DND-41 (cell line): ENCODE measurements around the gene GPD1.
"Not testable (repeated sequence)": the region's sequence is repeated elsewhere in the genome, so short reads cannot be mapped to it uniquely, and the experiment has no call there.

Experiments used
- ATAC-seq: fragments of 200-7000 bp; cut with Tn5 transposase; 3 replicates; pipeline ENCODE4 v1.9.1; 2021; ENCODE audit warnings: low read depth; ENCODE audit not compliant: insufficient read depth
- DNase-seq: peaks from one replicate; pipeline ENCODE4 v3.0.0-alpha.2; 2020
- H2AFZ ChIP-seq: 2 replicates; pipeline ENCODE4 v1.6.0; 2012; ENCODE audit warnings: low read depth, low read length
- H3K27ac ChIP-seq: 2 replicates; pipeline ENCODE4 v1.5.1; 2012; ENCODE audit warnings: low read length, inconsistent platforms
- H3K27me3 ChIP-seq: fragments of 200-600 bp; sonication (generic); 2 replicates; pipeline ENCODE4 v1.6.0; 2012; ENCODE audit warnings: low read length, mild to moderate bottlenecking, inconsistent platforms; ENCODE audit not compliant: insufficient read depth, poor library complexity
- H3K36me3 ChIP-seq: 2 replicates; pipeline ENCODE4 v1.5.1; 2012; ENCODE audit warnings: low read length, inconsistent platforms; ENCODE audit not compliant: insufficient read depth
- H3K4me1 ChIP-seq: 2 replicates; pipeline ENCODE4 v1.5.1; 2012; ENCODE audit warnings: mild to moderate bottlenecking, low read length; ENCODE audit not compliant: insufficient read depth
- H3K4me2 ChIP-seq: 2 replicates; pipeline ENCODE4 v1.6.0; 2012; ENCODE audit warnings: mild to moderate bottlenecking, moderate library complexity, low read length, inconsistent platforms; ENCODE audit not compliant: insufficient read depth
- H3K4me3 ChIP-seq, 2 experiments: fragments of 200-600 bp in 1 of 2; shearing (Covaris generic) in 1 of 2; 2 replicates each; pipeline ENCODE4 v1.5.1; 2012 to 2016; ENCODE audit warnings: inconsistent platforms in 2 of 2, low read length in 2 of 2, mild to moderate bottlenecking in 2 of 2, low read depth in 1 of 2, moderate library complexity in 1 of 2
- H3K79me2 ChIP-seq: 2 replicates; pipeline ENCODE4 v1.6.0; 2012; ENCODE audit warnings: low read length, inconsistent platforms; ENCODE audit not compliant: insufficient read depth
- H3K9ac ChIP-seq: 2 replicates; pipeline ENCODE4 v1.6.0; 2012; ENCODE audit warnings: low read depth, mild to moderate bottlenecking, inconsistent platforms, low read length, moderate library complexity
- H3K9me3 ChIP-seq: 2 replicates; pipeline ENCODE4 v1.5.1; 2012; ENCODE audit warnings: low read length, moderate library complexity, mild to moderate bottlenecking, inconsistent platforms; ENCODE audit not compliant: insufficient read depth, severe bottlenecking
- H4K20me1 ChIP-seq: 2 replicates; pipeline ENCODE4 v1.6.0; 2012; ENCODE audit warnings: low read length; ENCODE audit not compliant: insufficient read depth
- CTCF ChIP-seq: IDR thresholded peaks from 2 replicates; pipeline ENCODE4 v1.5.1; 2012; ENCODE audit warnings: borderline replicate concordance, low read length, moderate library complexity, mild to moderate bottlenecking; ENCODE audit not compliant: poor library complexity, severe bottlenecking; ENCODE audit errors: extremely low read depth
- EZH2 ChIP-seq: IDR thresholded peaks from 3 replicates; pipeline ENCODE4 v1.6.1; 2012; ENCODE audit warnings: borderline replicate concordance, low read depth, mild to moderate bottlenecking, moderate library complexity, low read length, inconsistent platforms; ENCODE audit not compliant: severe bottlenecking

Gene GPD1

GRCh38 chr12:50147281-50147680 lies 43.5 kb downstream of the GPD1 start:
- DNase-seq (no peak), ATAC-seq (no peak)
- Histone ChIP-seq H4K20me1 (peaks cover 11% of the 10 kb centered on the region; the same call in 1 of the 2 replicates), H3K4me2 (no peak overlapping the region), H3K79me2 (peaks cover 52% of the 10 kb centered on the region), H3K9me3 (no peaks in the 10 kb centered on the region), H3K4me1 (no peaks in the 10 kb centered on the region), H3K4me3 (no peak overlapping the region), H2AFZ (no peak overlapping the region), H3K27me3 (no peaks in the 10 kb centered on the region), H3K9ac (no peak overlapping the region), H3K36me3 (peaks cover 15% of the 10 kb centered on the region; the same call in 1 of the 2 replicates), H3K27ac (no peak overlapping the region)
- TF ChIP-seq CTCF (no peak), EZH2 (no peak)

- not testable (repeated sequence) for H3K27ac ChIP-seq, H3K27me3 ChIP-seq, H3K4me3 ChIP-seq, H2AFZ ChIP-seq, H3K9ac ChIP-seq, H3K4me1 ChIP-seq, ATAC-seq, H3K4me2 ChIP-seq, H3K9me3 ChIP-seq, DNase-seq, H3K36me3 ChIP-seq
- Histone ChIP-seq H3K79me2 (peaks cover 56% of the 10 kb centered on the region), H4K20me1 (peaks cover 11% of the 10 kb centered on the region; the same call in 1 of the 2 replicates)
These were observed 44.2 kb downstream of the GPD1 start for GRCh38 chr12:50148011-50148410.

GRCh38 chr12:50149311-50149710 lies 45.5 kb downstream of the GPD1 start:
- peaks cover 4% of the 10 kb centered on the region for H3K36me3 ChIP-seq
- H3K9ac ChIP-seq: no peak overlapping the region
- H3K4me3 ChIP-seq: no peak overlapping the region
- H3K4me2 ChIP-seq: no peak overlapping the region
- no peaks in the 10 kb centered on the region for H3K4me1 ChIP-seq
- H4K20me1 ChIP-seq: peaks cover 11% of the 10 kb centered on the region; the same call in 1 of the 2 replicates
- no peaks in the 10 kb centered on the region for H3K27me3 ChIP-seq
- TF ChIP-seq CTCF: no peak
- no peak for TF ChIP-seq EZH2
- DNase-seq (no peak), ATAC-seq (no peak)
- no peak overlapping the region for H3K27ac ChIP-seq
- no peaks in the 10 kb centered on the region for H3K9me3 ChIP-seq
- peaks cover 62% of the 10 kb centered on the region for H3K79me2 ChIP-seq
- H2AFZ ChIP-seq: no peak overlapping the region

DNA sequence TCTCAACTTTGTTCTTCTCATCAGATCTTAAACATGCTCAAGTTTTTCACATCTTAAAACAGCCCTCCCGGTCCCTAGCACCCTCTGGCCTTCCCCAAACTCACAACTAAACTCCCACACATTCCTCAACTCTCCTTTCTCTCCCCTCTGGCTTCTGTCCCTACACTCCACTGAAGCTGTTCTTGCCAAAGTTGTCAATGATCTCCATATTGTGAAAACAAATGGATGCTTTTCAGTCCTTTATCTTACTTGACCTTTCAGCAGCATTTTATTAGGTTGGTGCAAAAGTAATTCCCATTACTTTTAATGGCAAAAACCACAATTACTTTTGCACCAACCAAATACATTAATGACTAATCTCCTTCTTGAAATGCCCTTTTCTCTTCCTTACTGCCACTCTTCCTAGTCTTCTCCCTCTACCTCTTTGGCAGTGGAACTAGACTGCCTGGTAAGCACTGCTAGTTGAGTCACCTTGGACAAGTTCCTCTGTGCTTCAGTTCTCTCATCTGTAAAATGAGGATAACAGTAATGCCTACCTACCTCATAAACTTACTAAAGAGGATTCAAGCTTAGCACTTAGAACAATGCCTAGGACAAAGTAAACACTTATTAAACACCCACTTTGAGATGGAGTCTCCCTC lies 47.4 kb downstream of the GPD1 start:
- Histone ChIP-seq H3K9me3 (no peaks in the 10 kb centered on the region), H3K4me1 (no peaks in the 10 kb centered on the region), H2AFZ (no peak overlapping the region), H3K4me3 (no peak overlapping the region), H3K4me2 (no peak overlapping the region), H3K27me3 (no peaks in the 10 kb centered on the region), H3K9ac (no peak overlapping the region), H3K36me3 (peaks cover 4% of the 10 kb centered on the region), H3K79me2 (peaks cover 64% of the 10 kb centered on the region), H3K27ac (no peak overlapping the region), H4K20me1 (peaks cover 11% of the 10 kb centered on the region; the same call in 1 of the 2 replicates)
- TF ChIP-seq EZH2: no peak
- no peak for TF ChIP-seq CTCF
- ATAC-seq (no peak), DNase-seq (no peak)

DNA sequence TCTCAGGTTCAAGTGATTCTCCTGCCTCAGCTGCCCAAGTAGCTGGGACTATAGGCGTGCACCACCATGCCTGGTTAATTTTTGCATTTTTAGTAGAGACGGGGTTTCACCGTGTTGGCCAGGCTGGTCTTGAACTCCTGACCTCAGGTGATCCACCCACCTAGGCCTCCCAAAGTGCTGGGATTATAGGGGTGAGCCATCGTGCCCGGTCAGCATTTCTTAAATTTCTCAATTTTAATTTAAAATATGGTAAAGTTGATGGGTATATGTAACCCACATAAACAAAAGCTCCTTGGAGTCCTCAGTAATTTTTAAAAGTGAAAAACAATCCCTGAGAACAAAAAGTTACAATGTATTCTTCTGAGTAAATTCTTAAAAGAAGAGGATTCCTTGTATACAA lies 51.1 kb downstream of the GPD1 start:
- not testable (repeated sequence) for H3K27ac ChIP-seq, H3K4me3 ChIP-seq, H3K9ac ChIP-seq, H3K4me1 ChIP-seq, H3K9me3 ChIP-seq, ATAC-seq, H3K4me2 ChIP-seq, DNase-seq, H2AFZ ChIP-seq, H3K27me3 ChIP-seq
- Histone ChIP-seq H3K36me3 (peaks cover 12% of the 10 kb centered on the region), H3K79me2 (peaks cover 70% of the 10 kb centered on the region), H4K20me1 (peaks cover 18% of the 10 kb centered on the region; the same call in 1 of the 2 replicates)
